Placental epithelial cell (primary cell): ENCODE data around the gene PRR32. TPM values are rescaled to one million over a fixed set of nuclear protein-coding genes. Genes with fewer than 3 reads are reported as not detected.

Source experiments
- total RNA-seq: library from RNA; depleted of rRNA; stranded (reverse); fragments of >200 nt; gene quantifications from 2 replicates; pipeline ENCODE4 v1.2.3, GENCODE V29; 2012

The PRR32 gene, protein sequence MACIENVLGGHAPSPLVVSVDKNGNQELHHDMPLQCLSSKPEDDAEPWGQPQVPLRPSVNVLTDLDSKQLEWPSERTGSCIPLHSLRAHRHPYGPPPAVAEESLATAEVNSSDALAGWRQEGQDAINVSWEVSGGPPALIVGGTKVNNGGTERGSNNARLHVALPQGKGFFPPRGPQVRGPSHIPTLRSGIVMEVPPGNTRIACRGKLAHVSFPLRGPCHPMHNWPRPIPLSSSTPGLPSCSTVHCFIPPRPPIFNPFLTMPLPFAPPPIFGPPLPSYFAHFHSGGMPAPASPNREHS
- not detected in 2 replicates for total RNA-seq

DNA sequence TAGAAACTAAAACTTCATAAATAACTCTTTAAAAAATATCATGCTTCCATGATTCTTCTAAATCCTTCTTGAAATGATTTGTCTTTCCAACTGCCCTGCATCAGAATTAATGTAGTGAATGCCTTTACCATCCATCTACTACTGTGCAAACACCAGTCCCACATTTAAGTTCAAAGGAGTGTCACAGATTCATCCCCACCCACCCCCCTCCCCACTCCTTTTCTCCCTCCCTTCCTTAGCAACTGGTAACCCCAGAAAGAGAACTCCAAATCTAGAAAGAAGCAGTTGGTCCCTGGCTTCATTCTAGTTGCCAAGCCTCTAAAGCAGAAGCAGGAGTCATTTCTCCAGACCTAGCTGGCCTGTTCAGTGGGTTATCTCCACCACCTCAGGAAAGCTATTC is at the start of gene PRR32:
PRR32 (plus strand) TSS at position 301 of the 400 bp plus-strand sequence. CDS start 115 bp downstream, outside the sequence.

